Germinal center (tissue), 1 donor: ENCODE results near the gene PHACTR1.
A peak's percentile ranks its signal among the peaks of the same experiment; 100 is the strongest.

ENCODE experiments used
- DNase-seq: peaks from one replicate; pipeline ENCODE4 v3.0.0; 2012; ENCODE audit warnings: mixed read lengths, low spot score

The PHACTR1 gene

DNA sequence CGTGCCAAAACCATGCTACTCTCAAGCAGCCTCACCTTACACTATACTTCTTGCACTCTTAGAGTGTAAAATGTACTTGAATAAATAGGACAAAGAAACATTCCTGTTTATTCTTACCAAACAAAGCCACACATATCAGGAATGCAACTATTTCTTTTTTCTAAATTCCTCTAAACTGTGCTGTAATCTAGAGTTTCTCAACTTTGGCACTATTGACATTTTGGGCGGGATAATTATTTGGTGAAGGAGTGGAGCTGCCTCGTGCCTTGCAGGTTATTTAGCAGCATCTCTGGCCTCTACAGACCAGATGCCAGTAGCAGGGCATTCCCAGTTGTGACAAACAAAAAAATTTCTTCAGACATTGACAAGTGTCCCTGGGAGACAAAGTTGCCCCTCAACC lies 86.9 kb downstream of the PHACTR1 start:
- DNase-seq, result no peak

DNA sequence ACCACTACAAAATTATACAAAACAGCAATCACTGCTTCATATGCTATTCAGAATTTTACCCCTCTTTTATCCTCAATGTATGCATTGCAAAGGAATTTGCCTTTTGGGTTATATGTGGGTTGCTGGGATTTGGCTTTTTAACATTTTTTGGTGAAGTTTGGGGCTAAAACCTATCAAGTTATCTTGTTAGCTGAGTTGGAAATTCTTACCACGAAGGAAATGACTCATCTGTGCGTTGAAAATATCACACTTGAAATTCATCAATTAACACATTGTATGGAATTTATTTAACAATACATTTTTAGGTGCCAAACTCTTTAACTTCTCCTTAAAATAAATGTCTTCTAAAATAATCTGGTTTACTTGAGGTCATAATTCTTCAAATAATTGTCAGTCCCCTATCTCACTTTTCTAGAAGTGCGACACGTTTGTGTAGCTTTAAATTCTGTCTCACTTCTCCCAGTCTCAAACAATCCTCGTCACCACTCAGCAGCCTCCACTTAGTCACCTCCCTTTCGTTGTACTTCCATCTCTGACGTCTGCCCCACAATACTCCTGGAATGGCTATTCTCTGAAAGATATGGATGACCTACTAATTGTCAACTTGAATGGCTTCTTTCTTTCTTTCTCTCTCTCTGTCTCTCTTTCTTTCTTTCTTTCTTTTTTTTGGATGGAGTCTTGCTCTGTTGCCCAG lies 88.5 kb downstream of the PHACTR1 start:
- no peak for DNase-seq

DNA sequence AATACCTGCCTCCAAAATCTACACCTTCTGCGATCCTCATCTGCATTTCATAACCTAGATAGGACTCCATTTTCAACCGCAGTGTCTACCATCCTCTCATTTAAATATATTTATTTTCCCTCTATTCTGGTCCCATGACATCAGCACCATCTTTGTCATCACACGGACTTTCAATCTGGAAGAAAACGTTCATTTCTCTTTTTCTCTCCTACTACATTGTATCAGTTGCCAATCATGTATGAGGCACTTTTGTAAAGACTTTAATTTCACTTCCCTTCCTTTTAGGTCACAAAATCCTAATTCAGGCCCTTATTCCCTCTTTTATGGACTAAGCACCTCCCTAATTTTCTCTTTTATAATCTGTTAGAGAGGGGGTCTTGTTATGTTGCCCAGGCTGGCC lies 89.6 kb downstream of the PHACTR1 start:
- DNase-seq, result no peak

DNA sequence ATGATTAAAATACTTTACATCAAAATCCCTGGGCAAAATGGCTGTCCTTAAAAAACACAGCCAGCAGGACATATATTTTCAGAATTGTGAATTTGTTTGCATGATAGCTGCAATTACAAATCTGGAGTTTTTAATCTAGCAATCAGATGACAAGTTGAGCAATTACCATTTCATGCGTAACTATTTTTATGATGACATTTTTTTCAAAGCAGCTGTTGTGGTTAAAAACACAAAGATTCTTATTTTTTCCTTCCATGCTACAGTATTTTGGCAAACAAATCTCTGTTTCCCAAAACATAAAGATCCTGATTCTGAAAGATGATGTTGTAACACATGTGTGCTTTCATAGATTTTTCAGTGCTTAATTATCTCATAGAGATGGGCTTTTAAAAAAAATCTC lies 90.2 kb downstream of the PHACTR1 start:
- DNase-seq, result no peak

DNA sequence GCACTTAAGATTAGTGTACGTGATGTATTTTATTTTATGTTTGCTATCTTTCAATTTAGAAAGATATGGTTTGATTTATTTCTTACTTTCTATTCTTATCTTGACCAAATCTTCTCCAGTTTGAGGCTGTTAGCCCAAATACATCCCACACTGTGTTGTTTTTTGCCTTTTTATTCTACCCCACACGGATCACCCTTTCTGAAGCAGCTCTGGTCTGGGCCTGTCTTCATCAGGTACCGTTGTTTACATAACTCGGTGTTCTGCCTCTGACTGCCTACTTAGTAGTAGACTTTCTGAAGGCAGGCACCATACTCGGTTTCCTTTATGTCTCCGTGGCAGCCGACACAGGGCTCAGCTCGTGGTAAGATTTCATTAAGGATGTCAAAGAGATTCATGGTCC lies 95.0 kb downstream of the PHACTR1 start:
- DNase-seq, result no peak

DNA sequence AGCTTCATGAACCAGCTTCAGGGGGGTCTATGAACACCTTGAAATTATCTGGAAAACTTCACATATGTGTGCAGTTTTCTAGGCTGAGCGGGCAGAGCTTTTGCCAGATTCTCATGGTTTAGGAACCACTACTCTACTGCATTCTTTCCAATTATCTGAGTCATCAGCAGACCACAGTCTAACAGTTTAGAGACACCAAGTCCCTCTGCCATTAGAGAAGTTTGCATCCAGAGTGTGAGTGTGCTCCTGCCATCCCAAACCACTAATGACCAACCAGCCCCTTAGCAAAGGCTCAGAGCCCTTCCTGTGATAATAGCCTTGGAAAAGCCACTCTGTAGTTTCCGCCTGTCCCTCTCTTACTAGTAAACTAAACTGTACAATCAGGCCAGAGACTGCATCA lies 96.8 kb downstream of the PHACTR1 start:
- no peak for DNase-seq

DNA sequence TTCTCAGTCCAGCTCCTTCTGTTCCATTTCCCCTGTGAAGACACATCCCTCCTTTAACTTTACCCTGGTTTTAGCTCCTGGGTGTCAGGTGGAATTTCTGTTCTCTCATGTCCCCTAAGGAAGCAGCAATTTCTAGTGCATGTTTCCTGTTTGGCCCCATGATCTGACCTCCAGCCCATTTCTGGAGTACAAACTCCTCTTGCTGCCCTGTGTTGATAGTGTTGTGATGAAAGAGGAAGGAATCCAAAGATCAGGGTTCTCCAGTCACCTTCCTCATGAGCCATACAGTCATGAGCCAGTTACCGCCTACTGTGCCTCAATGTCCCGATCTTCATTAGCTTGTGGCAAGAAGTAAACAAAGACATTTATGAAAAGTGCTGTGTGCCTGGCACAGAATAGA lies 97.4 kb downstream of the PHACTR1 start:
- DNase-seq, result no peak

DNA sequence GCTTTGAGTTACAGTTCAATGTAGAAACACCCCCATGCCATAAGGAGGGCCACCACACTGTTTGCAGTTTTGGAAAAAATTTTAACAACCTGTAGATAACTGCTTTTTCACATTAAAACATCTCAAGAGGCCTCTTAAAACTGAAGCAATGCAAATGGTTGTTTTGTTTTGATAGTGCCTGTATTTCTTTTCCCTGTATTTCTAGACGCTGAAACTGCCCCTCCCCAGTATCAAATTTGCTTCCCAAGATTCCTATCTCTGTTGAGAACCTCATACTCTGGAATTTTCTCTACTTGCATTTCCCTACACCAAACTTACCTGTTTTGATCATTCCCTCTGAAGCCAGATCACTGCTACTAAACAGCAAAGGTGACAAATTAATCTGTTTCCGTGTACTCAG lies 98.5 kb downstream of the PHACTR1 start:
- DNase-seq, result no peak

DNA sequence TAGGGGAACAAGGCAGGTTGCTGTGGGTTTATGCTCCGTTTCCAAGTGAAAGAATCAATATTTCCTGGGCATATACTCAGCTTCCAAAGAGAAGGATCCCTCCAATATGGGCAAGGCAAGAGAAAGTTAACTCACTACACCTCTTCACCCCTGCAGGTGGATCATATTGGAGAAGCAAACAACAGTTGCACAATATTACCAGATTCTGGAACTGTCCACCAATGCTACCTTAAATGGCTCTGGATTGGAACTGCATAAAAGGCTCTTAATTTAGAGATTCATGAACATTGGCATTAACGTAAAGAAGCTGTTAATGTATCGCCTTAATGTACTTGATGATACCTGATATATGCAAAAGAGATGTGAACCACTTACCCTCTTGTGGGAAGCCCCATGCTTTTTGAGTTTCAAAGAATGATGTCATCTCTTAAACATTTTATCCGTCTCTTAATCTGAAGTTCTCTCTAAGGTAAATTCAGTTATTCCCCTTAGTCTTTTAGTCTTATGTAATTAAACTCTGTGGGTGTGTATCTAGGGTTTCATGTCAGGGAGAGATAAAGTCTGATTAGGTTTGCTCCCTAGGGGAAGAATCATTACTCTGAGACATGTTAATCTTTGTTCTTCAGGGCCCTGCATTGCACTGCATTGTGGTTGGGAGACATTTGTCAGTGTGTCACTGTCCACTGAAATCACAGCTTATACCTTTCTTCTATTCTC lies 99.5 kb downstream of the PHACTR1 start:
- DNase-seq, result no peak

DNA sequence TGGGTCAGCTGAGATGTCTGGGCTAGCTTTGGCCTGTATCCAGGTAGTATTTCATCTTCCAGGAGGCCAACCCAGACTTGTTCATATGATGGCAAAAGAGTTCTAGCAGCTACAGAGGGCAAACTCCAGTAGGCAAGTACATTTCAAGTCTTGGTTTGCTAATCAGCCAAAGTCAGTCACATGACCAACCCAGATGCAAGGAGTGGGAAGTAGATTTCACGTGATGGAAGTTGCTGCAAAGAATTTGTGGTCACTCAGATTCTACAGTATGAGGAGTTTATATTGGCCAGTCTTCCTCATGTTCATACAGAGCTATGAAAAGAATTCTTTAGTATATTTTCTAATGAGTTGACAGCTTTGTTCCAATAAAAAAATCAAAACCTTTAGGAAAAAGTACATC lies 101.8 kb downstream of the PHACTR1 start:
- DNase-seq, result no peak

DNA sequence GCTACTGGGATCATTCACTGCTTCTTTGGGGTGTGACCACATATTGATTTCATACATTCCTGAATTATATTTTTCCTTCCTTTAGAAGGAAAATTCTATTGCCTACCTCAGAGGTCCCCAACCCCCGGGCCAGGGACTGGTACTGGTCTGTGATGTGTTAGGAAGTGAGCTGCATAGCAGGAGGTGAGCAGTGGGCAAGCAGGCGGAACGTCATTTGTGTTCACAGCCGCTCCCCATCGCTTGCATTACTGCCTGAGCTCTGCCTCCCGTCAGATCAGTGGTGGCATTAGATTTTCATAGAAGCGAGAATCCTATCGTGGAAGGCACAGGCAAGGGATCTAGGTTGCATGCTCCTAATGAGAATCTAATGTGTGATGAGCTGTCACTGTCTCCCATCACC lies 107.3 kb downstream of the PHACTR1 start:
- DNase-seq, result no peak

DNA sequence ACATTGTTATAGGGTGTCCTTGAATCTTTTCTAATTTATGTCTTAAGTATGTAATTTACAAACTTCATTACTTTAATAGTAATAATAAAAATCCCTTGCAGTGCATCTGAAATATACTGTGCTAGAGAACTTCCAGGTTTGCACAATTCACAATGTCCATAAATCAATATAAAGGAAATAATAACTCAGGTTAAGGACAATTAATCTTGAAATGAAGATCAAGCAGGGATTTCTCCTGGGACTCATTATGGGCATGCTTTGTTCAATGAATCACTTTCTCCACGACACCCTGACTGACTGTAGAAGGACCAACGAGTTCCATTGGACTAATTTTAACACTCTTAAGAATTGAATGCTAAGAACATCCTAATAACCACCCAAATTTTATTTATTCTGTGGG lies 110.0 kb downstream of the PHACTR1 start:
- DNase-seq, result no peak

DNA sequence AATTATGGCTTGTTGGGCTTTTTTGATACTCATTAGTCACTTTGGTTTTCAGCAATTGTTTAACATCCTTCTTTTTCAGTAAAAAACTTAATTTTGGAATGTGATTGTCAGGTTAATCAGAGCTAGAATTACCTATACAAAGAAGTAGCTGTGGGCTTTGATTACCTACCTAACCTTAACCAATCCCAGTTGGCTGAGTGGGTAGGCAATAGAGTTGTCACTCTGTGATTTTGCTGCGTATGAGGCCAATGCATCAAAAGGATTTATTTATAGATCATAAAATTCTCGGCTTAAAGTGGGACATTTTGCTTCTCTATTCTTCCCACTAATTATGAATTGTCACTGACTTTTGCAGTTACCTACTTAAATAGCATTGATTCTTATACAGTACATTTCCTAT lies 111.4 kb downstream of the PHACTR1 start:
- DNase-seq, result no peak

DNA sequence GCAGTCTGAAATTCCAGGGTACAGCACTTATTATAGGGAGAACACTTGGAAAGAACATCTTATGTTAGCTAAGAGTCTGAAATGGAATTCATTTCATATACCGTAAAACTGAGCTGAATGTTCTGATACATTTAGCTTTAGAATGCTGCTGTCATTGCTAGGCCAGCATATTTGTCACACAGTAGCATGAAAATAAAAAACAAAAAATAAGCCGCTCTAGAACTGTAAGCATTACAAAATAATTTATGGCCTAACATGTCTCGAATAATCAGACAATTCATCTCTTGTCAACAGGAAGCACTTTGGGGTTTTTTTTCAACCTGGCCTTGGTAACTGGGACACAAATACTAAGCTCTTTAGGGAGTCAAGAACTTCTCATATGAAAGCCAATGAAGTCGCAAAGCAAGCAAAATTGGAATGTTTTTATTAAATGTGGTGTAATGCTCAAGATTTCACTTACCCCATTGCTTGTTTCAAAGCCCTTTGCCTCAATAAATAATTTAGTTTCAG lies 115.7 kb downstream of the PHACTR1 start:
- no peak for DNase-seq

DNA sequence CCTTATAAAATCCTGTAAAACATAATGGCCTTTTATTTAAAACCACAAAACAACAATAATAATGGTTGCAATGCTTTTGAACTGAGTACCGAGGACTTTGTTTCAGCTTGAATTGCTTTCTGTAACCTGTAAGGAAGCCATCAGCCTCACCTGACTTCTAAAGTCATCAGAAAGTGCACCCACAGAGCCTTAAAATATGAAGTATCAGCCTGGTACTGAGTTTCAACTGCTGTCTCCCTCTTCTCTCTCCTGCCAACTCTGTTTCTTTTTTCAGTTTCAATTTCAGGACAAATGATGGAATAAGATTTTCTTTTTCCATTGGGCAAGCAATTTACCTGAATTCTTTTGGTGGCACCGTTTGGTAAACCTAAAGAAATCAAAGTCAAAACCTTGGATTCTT lies 119.4 kb downstream of the PHACTR1 start:
- no peak for DNase-seq

DNA sequence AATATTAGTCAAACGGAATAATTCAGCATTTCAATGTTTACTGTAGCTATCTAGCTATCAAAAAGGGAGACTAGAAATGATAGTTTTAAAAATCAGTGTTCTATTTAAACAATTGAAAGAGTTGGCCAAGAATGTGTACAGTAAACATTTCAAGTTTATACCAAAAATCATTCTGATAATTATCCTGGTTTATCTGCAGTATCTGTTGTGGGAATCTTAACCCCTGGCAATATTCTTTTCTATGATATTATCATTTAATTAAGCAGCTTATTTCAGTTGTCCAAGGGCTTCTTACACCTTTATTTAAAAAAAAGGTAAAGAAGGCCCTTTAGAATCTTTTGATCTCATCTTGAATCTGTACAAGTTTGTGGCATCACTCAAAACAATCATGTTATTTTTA lies 125.1 kb downstream of the PHACTR1 start:
- no peak for DNase-seq

DNA sequence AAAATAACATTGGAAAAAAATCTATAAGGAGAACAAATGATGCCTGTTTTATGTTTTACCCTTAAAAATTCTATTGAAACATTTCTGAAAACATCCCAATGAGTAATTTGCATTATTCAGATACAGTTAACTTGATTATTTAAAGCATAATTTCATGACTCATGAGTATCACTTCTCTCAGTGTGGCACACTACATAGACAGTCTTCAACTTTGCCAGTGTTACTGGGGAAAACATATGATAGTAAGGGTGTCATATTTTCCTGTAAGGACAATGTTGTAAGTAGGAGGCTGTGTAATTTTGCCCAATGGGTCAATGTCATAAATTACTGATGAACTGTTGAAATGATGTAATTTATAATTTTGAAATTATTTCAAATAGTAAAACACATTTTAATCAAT lies 125.5 kb downstream of the PHACTR1 start:
- no peak for DNase-seq

DNA sequence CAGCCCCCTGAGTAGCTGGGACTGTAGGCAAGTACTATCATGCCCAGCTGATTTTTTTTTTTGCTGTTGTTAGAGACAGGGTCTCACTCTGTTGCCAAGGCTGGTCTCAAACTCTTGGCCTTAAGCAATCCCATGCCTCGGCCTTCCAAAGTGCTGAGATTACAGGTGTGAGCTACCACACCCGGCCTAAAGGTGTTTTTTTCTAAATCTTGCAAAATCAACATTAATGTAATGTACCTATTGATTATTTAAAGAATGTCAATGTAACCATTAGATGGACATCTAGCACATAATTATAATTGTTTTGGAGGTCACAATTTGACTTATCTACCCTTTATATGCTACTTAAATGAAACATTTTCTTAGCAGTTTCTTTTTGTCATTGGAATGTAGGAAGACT lies 126.1 kb downstream of the PHACTR1 start:
- DNase-seq, result no peak

DNA sequence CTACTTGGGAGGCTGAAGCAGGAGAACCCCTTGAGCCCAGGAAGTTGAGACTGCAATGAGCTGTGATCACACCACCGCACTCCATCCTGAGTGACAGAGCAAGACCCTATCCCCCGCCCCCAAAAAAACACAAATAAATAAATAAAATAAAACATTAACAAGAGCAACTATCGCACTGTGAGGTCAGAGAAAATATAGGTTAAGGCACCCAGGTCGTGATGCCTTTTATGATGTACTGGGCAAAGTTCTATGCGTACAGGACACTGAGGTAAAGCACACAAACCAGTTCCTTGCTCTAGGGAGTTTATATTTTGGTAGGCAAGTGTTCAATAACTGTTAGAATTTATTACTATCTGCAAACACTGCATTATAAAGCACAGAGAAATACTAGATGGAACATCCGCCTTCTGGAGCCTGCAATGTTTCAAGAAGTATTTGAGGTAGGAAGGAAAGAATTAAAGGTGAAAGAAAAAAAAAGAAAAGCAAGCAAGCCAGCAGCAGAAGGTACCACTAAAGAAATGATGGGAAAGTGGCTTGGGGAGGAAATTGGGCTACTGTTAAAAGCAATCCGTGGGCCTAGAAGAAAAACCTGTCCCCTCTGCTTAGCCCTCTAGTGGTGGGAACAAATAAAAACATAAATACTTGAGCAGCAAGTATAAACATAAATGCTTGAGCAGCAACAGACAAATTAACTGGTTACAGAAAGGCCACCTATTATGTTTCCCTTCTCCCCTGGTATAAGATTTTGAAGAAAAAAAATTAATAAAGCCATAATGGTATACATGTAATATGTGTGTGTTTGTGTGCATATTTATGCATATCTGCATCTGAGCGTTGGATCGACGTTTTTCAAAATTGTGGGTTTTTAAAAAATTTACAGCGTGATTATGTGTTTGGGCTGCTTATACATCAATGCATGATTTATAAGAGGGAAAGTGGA lies 128.0 kb downstream of the PHACTR1 start:
- peak; percentile 24 for DNase-seq

DNA sequence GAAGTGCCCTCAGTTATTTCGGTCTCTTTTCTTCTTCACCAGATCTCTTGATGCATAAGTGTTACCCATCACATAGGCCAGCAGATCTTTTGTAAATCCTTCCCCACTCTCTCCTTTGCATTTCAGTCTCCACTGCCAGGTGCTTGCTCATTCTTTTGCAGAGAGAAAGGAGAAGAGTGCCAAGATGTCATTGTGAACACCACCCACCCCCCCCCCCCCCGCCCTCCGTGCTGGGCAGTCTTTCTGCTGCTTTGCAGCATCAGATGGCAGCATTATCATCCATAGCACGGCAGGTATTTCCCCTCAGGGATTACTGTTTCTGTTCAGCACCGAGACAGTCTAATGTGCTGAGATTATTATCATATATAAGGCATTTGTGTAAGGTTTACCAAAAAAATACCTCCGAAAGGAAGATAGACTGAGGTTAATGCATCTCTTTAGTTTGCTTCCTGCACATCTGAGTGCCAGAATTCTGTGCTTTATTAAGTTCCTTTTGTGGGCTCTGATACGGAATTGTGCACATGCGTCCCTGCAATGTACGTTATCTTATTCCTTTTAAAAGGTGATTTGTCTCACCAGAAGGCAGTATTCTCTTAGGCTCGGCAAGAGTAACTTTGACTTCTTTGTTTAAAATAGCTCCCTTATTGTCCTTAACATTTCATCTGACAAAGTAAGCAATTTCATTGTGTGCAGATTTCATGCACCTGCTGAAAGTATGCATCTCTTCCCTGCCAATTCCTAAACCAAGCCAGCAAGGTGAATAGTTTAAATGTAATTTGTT lies 128.8 kb downstream of the PHACTR1 start:
- no peak for DNase-seq

DNA sequence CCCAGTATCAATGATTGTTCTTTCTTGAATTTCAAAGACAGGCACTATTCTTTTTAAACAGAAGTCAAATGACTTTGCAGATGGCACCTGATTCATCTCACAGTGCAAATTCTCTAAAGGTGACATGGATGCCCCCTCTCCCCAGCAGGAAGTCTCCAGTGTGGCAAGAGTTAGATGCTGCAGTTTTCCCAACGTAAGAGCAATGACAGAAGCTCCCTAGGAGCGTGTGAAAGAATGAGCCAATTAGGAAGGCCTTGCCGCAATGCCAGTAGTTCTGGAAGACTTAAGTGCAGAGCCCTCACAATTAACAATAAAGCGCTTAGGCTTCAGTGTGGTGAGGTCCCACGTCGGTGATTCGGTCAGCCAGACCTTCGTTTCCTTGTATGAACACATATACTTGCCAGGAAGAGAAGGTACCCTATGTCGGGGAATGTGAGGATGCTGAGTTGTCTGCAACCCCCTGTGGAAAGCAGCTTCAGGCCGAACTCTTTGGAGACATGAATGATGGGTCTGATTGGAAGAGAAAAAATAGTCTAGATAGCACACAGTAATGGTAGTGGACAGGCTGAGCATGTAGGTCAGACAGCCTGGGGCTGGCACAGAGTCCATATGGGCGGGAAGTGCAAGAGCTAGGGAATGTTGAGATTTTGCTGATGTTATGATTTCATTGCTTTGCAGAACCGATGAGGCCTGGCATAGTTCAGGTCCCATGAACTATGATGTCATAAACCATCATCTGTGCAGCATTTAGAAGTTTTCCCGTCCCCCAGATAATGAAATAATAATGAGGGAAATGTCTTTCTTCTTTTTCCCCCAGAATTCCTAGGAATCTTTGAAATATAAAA lies 132.6 kb downstream of the PHACTR1 start:
- DNase-seq, result no peak
